Suprapubic skin (tissue), 4 donors: ENCODE data around the gene PTGIS.

ENCODE experiments used
- EP300 ChIP-seq: sonication (generic); formaldehyde crosslinking; IDR thresholded peaks from one replicate; pipeline ENCODE4 v1.6.1; 2017; ENCODE audit warnings: antibody characterized with exemption
- POLR2A ChIP-seq, 2 donors: fragments of 450-650 bp; IDR thresholded peaks; one replicate each; pipeline ENCODE4 v1.6.1; 2017; ENCODE audit warnings: antibody characterized with exemption in 2 of 2, mild to moderate bottlenecking in 2 of 2, moderate library complexity in 2 of 2
- POLR2AphosphoS5 ChIP-seq, 3 donors: sonication (generic); formaldehyde crosslinking; IDR thresholded peaks; one replicate each; pipeline ENCODE4 v1.6.1; 2017; ENCODE audit warnings: antibody characterized with exemption in 3 of 3
- TF ChIP-seq, protein P1 (sequence below), 2 donors: fragments of 200-600 bp in 1 of 2; fragments of 450-650 bp in 1 of 2; sonication (generic) in 1 of 2; IDR thresholded peaks; one replicate each; pipeline ENCODE4 v1.5.1; 2016 to 2019; ENCODE audit warnings: antibody characterized with exemption in 2 of 2, mild to moderate bottlenecking in 1 of 2, moderate library complexity in 1 of 2

DNA sequence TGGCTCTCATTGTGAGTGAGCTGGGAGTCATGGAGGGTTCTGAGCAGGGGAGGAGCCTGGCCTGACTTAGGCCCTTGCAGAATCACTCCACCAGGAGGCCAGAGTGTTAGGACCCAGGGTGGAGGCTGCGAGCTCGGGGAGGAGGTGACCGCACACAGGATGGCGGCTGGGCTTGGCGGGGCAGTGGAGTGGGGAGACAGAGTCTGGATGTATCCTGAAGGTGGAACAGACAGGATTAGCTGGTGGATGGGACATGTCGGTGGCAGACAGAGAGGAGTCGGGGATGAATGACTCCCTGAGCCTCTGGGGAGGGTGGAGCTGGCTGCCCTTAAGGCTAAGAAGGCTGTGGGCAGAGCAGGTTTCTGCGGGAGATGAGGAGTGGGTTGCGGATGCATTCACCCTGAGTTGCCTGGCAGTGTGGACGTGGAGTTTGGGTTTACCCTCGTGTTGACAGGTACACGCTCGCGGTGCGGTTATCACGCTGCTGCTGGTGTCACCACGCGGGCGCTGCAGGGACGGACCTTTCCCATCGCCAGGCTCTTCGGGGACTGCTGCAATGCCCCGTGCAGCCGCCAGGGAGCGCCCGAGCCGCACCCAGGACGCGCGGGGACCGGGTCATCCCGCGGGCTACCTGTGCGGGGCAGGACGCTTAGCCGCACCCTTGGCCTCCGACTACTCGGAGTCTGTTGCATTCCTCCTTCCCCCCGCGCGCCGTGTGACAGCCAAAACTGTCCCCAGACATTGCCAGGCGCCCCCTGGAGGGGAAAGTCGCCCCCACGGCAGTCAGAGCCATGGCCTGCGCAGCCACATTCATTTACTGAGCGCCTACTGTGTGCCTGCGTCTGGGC is 43.0 kb upstream of the PTGIS start:
- TF ChIP-seq, protein P1, sequence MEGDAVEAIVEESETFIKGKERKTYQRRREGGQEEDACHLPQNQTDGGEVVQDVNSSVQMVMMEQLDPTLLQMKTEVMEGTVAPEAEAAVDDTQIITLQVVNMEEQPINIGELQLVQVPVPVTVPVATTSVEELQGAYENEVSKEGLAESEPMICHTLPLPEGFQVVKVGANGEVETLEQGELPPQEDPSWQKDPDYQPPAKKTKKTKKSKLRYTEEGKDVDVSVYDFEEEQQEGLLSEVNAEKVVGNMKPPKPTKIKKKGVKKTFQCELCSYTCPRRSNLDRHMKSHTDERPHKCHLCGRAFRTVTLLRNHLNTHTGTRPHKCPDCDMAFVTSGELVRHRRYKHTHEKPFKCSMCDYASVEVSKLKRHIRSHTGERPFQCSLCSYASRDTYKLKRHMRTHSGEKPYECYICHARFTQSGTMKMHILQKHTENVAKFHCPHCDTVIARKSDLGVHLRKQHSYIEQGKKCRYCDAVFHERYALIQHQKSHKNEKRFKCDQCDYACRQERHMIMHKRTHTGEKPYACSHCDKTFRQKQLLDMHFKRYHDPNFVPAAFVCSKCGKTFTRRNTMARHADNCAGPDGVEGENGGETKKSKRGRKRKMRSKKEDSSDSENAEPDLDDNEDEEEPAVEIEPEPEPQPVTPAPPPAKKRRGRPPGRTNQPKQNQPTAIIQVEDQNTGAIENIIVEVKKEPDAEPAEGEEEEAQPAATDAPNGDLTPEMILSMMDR (IDR thresholded peaks at IDR 0.05) = peak; percentile 99
- TF ChIP-seq POLR2A (IDR thresholded peaks at IDR 0.05) (no peak), EP300 (no peak), POLR2AphosphoS5 (IDR thresholded peaks at IDR 0.05) (peak in 1 of 3 donors; percentile 25)
